Anterior cingulate cortex (tissue), 58 donors: ENCODE results near the gene SLC6A3.
"Not testable (repeated sequence)": the region's sequence is repeated elsewhere in the genome, so short reads cannot be mapped to it uniquely, and the experiment has no call there.

Source experiments
- DNase-seq, 58 donors: peaks; one replicate each; lab custom pipeline; 2025; lab: John Stamatoyannopoulos, UW

The SLC6A3 gene

GRCh38 chr5:1465966-1466471 is 20.8 kb upstream of the SLC6A3 start:
- DNase-seq: no peak

GRCh38 chr5:1465117-1465516 is 19.9 kb upstream of the SLC6A3 start:
- DNase-seq: no peak

GRCh38 chr5:1464511-1464910 is 19.3 kb upstream of the SLC6A3 start:
- no peak for DNase-seq

GRCh38 chr5:1464096-1464446 is 18.8 kb upstream of the SLC6A3 start:
- no peak for DNase-seq

GRCh38 chr5:1463326-1464095 is 18.3 kb upstream of the SLC6A3 start:
- DNase-seq: no peak

- DNase-seq: no peak
These were observed 17.1 kb upstream of the SLC6A3 start for GRCh38 chr5:1462358-1462757.

GRCh38 chr5:1461396-1461795 is 16.2 kb upstream of the SLC6A3 start:
- no peak for DNase-seq

- DNase-seq: no peak
These were observed 14.9 kb upstream of the SLC6A3 start for GRCh38 chr5:1460054-1460682.

- DNase-seq: not testable (repeated sequence)
These were observed 14.2 kb upstream of the SLC6A3 start for GRCh38 chr5:1459435-1459834.

- DNase-seq: not testable (repeated sequence)
These were observed 11.1 kb upstream of the SLC6A3 start for GRCh38 chr5:1456110-1456881.

GRCh38 chr5:1453613-1454012 is 8.4 kb upstream of the SLC6A3 start:
- no peak for DNase-seq

GRCh38 chr5:1449081-1449630 is 3.9 kb upstream of the SLC6A3 start:
- no peak for DNase-seq

- no peak for DNase-seq
These were observed 3.3 kb upstream of the SLC6A3 start for GRCh38 chr5:1448511-1449011.

GRCh38 chr5:1447671-1448361 is 2.6 kb upstream of the SLC6A3 start:
- no peak for DNase-seq

- DNase-seq: no peak
These were observed 1.5 kb upstream of the SLC6A3 start for GRCh38 chr5:1446602-1447343.

- no peak for DNase-seq
These were observed 705 bp upstream of the SLC6A3 start for GRCh38 chr5:1445689-1446601.

GRCh38 chr5:1444361-1445189 is 665 bp downstream of the SLC6A3 start:
- DNase-seq: no peak

- DNase-seq: no peak
These were observed 1.3 kb downstream of the SLC6A3 start for GRCh38 chr5:1443991-1444360.
